Rectal smooth muscle tissue (tissue), 1 donor: Measurements from ENCODE around the gene EZH2.

Source experiments
- H3K27ac ChIP-seq: one replicate; pipeline ENCODE4 v1.7.0; 2013; ENCODE audit warnings: low read depth, low read length, inconsistent platforms
- H3K27me3 ChIP-seq: one replicate; pipeline ENCODE4 v1.7.0; 2013; ENCODE audit warnings: low read length; ENCODE audit not compliant: control insufficient read depth, insufficient read depth
- H3K36me3 ChIP-seq: one replicate; pipeline ENCODE4 v1.7.0; 2013; ENCODE audit warnings: low read length; ENCODE audit not compliant: control insufficient read depth, insufficient read depth
- H3K4me1 ChIP-seq: one replicate; pipeline ENCODE4 v1.7.0; 2013; ENCODE audit warnings: low read length; ENCODE audit not compliant: control insufficient read depth, insufficient read depth
- H3K4me3 ChIP-seq: one replicate; pipeline ENCODE4 v1.7.0; 2013; ENCODE audit warnings: low read length
- H3K9ac ChIP-seq: one replicate; pipeline ENCODE4 v1.7.0; 2013; ENCODE audit warnings: low read length

Gene EZH2

DNA sequence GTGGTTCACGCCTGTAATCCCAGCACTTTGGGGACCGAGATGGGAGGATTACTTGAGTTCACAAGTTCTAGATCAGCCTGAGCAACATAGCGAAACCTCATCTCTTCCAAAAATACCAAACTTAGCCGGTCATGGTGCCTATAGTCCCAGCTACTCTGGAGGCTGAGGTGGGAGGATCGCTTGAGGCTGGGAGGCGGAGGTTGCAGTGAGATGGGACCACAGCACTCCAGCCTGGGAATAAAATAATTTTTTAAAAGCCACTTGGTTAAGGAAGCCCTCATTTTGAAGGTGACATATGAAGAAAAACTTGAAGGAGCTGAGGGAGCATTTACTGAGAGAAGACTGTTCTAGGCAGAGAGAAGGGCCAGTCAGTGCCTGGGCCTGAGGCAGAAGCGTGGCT is 4.2 kb upstream of the EZH2 start:
- Histone ChIP-seq H3K4me1 (no peaks in the 10 kb centered on the region), H3K27ac (no peak overlapping the region), H3K27me3 (no peaks in the 10 kb centered on the region), H3K36me3 (no peaks in the 10 kb centered on the region), H3K4me3 (no peak overlapping the region), H3K9ac (no peak overlapping the region)

DNA sequence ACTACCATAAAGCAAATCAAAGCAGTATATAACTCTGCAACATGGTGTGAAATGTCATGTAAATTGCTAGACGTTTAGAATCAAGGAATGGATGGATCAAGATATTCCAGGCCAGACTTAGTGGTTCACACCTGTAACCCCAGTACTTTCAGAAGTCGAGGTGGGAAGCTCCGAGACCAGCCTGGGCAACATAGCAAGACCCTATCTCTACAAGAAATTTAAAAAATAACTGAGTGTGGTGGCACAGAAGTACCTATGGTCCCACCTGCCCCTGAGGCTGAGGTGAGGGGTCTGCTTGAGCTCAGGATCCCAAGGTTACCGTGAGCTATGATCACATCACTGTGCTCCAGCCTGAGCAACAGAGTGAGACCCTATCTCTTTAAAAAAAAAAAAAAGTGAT is 2.8 kb upstream of the EZH2 start:
- Histone ChIP-seq H3K36me3 (no peaks in the 10 kb centered on the region), H3K9ac (no peak overlapping the region), H3K4me1 (no peaks in the 10 kb centered on the region), H3K4me3 (no peak overlapping the region), H3K27me3 (no peaks in the 10 kb centered on the region), H3K27ac (no peak overlapping the region)

DNA sequence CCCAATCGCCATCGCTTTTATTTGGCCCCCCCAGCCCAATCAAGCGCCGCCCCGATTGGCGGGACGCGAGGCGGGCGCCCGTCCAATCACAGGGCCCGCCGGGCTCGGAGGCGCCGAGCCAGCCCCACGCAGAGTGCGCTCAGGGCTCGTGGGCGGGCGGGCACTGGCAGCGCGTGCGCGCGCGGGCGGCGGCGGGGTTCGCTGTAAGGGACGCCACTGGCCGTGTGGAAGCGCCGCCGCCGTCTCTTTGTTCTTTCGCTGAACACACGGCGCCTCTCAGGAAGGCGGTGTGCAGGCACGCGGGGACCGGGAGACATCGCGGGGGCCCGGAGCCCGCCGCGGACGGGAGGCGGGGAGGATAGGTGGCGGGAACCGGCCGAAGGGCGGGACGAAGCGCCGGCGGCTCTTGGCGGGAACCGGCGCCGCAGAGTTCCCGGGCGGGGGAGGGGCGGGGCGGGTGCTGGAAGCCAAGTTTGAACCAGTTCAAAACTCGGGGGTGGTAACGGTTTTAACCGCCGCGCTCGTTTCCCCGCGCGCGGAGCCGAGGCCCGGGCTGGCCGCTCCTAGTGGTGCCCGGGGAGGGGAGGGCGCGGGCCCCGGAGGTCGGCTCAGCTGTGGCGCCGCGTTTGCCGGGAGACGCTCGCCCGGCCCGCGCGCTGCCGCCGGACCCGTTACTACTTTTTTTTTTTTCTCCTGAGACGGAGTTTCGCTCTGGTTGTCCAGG is 370 bp upstream of the EZH2 start:
- Histone ChIP-seq H3K27me3 (no peaks in the 10 kb centered on the region), H3K36me3 (no peaks in the 10 kb centered on the region), H3K9ac (peak overlapping the region; percentile 53), H3K4me3 (peak overlapping the region; percentile 55), H3K4me1 (no peaks in the 10 kb centered on the region), H3K27ac (peak overlapping the region; percentile 88)

GRCh38 chr7:148883266-148884048 is 634 bp downstream of the EZH2 start:
- Histone ChIP-seq H3K27ac (no peak overlapping the region), H3K4me3 (peak overlapping the region; percentile 55), H3K36me3 (no peaks in the 10 kb centered on the region), H3K9ac (peak overlapping the region; percentile 16), H3K4me1 (no peaks in the 10 kb centered on the region), H3K27me3 (no peaks in the 10 kb centered on the region)

DNA sequence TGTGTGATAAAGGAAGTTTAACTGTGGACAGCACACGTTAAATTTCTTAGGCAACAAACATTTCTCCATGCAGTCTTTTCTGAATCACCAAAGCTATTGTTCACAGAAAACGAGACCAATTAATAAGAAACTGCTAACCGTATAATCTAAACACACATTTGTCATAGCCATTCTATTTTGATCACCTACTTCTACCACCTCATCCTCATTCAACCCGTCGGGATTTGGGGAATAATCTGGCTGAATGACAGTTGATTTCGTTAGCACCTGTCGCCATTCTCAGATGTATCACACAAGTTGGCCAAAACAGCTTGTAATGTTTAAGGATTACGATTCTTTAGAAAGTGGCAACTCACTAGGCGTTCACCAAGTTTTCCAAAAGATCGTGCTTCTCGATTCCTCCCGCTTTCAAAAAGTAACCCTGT is 1.2 kb downstream of the EZH2 start:
- H3K4me3 ChIP-seq = peak overlapping the region; percentile 55
- H3K4me1 ChIP-seq = no peaks in the 10 kb centered on the region
- H3K27me3 ChIP-seq = no peaks in the 10 kb centered on the region
- no peaks in the 10 kb centered on the region for H3K36me3 ChIP-seq
- H3K27ac ChIP-seq = no peak overlapping the region
- peak overlapping the region; percentile 16 for H3K9ac ChIP-seq

DNA sequence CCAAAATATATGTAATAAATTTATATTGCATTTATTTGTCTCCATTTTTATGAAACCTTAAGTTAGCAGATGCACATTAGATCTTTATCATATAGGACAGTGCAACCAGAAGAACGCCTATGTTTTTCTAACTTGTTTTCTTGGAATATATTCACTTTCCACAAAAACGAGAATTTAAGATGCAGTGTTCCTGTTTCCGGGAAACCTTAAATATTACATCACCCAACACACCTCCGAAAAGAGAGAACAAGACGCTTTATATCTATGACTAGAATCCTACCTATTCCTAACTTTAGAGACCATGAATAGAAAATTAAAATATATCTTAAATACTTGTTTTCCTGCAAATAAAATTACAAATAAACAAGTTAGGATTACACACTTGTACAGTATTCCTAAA is 1.9 kb downstream of the EZH2 start:
- Histone ChIP-seq H3K27me3 (no peaks in the 10 kb centered on the region), H3K36me3 (no peaks in the 10 kb centered on the region), H3K4me1 (no peaks in the 10 kb centered on the region), H3K9ac (no peak overlapping the region), H3K4me3 (no peak overlapping the region), H3K27ac (no peak overlapping the region)

GRCh38 chr7:148878317-148878716 is 5.8 kb downstream of the EZH2 start:
- no peak overlapping the region for H3K27ac ChIP-seq
- H3K9ac ChIP-seq = no peak overlapping the region
- H3K4me3 ChIP-seq = no peak overlapping the region
- no peaks in the 10 kb centered on the region for H3K4me1 ChIP-seq
- no peaks in the 10 kb centered on the region for H3K27me3 ChIP-seq
- no peaks in the 10 kb centered on the region for H3K36me3 ChIP-seq

DNA sequence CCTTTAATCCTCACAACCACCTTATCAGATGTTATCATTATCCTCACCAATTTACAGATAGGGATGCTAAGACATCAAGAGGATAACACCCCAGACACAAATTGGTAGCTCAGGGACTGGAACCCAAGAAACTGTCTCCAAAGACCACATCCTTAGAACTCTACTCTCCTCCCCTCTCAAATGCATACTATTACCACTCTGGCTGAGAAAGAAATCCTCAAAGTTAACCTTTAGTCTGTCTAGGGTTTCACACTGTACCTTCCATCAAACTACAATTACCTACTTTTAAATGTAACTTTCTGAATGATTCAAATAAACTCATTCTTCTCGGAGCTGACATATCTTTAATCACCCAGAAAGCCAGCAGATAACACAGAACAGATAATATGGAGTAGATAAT is 6.6 kb downstream of the EZH2 start:
- Histone ChIP-seq H3K27me3 (no peaks in the 10 kb centered on the region), H3K9ac (no peak overlapping the region), H3K27ac (no peak overlapping the region), H3K4me1 (no peaks in the 10 kb centered on the region), H3K4me3 (no peak overlapping the region), H3K36me3 (no peaks in the 10 kb centered on the region)

- Histone ChIP-seq H3K4me3 (no peak overlapping the region), H3K27ac (no peak overlapping the region), H3K27me3 (no peaks in the 10 kb centered on the region), H3K9ac (no peak overlapping the region), H3K36me3 (no peaks in the 10 kb centered on the region), H3K4me1 (no peaks in the 10 kb centered on the region)
These were observed 11.9 kb downstream of the EZH2 start for GRCh38 chr7:148872188-148872587.

DNA sequence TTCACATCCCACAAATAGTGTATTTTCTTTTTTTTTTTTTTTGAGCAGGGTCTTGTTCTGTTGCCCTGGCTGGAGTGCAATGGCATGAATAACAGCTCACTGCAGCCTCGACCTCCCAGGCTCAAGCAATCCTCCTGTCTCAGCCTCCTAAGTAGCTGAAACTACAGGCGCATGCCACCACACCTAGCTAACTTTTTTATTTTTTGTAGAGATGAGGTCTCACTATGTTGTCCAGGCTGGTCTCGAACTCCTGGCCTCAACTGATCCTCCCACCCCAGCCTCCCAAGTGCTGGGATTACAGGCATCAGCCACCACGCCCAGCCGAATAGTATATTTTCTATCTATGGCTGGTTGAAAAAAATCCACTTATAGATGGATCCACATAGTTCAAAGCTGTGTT is 12.5 kb downstream of the EZH2 start:
- H3K27me3 ChIP-seq = no peaks in the 10 kb centered on the region
- H3K4me1 ChIP-seq = no peaks in the 10 kb centered on the region
- no peak overlapping the region for H3K27ac ChIP-seq
- no peak overlapping the region for H3K4me3 ChIP-seq
- H3K36me3 ChIP-seq = no peaks in the 10 kb centered on the region
- H3K9ac ChIP-seq = no peak overlapping the region

GRCh38 chr7:148871030-148871429 is 13.1 kb downstream of the EZH2 start:
- no peak overlapping the region for H3K4me3 ChIP-seq
- no peak overlapping the region for H3K9ac ChIP-seq
- no peak overlapping the region for H3K27ac ChIP-seq
- no peaks in the 10 kb centered on the region for H3K36me3 ChIP-seq
- no peaks in the 10 kb centered on the region for H3K27me3 ChIP-seq
- no peaks in the 10 kb centered on the region for H3K4me1 ChIP-seq

DNA sequence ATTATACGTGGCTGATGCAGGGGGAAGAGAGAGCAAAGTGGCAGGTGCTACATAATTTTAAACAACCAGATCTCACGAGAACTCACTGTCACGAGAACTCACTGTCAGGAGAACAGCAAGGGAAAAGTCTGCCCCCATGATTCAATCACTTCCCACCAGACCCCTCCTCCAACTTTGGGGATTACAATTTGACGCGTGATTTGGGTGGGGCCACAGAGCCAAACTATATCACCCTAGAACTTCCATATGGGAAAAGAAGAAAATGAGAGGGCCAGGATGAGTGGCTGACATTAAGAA is 15.8 kb downstream of the EZH2 start:
- no peak overlapping the region for H3K27ac ChIP-seq
- H3K9ac ChIP-seq = no peak overlapping the region
- H3K36me3 ChIP-seq = no peaks in the 10 kb centered on the region
- H3K27me3 ChIP-seq = no peaks in the 10 kb centered on the region
- no peak overlapping the region for H3K4me3 ChIP-seq
- H3K4me1 ChIP-seq = no peaks in the 10 kb centered on the region
